Fibroblast of pulmonary artery (primary cell): ENCODE measurements around the gene MFNG.

ENCODE experiments used
- DNase-seq: peaks from one replicate; pipeline ENCODE4 v3.0.0-alpha.2; 2010; ENCODE audit warnings: low read depth
- H3K4me3 ChIP-seq: replicated peaks from 2 replicates; pipeline ENCODE4 v1.5.1; 2011; ENCODE audit warnings: low read depth, mild to moderate bottlenecking, control low read depth, low read length, moderate library complexity
- CTCF ChIP-seq: IDR thresholded peaks from 2 replicates; pipeline ENCODE4 v1.5.1; 2011; ENCODE audit warnings: mild to moderate bottlenecking, control low read depth, low read length, inconsistent platforms; ENCODE audit errors: missing control alignments

The MFNG gene

GRCh38 chr22:37481347-37481907 lies 4.8 kb downstream of the MFNG start:
- no peak for DNase-seq
- TF ChIP-seq CTCF = no peak
- no peak overlapping the region for H3K4me3 ChIP-seq

GRCh38 chr22:37480387-37481346 lies 5.5 kb downstream of the MFNG start:
- no peak for TF ChIP-seq CTCF
- DNase-seq = no peak

GRCh38 chr22:37479196-37479595 lies 7.0 kb downstream of the MFNG start:
- TF ChIP-seq CTCF = no peak
- no peak for DNase-seq
- H3K4me3 ChIP-seq = no peak overlapping the region

More at GRCh38 chr22:37480387-37481346, 5.5 kb downstream of the MFNG start:
- H3K4me3 ChIP-seq = no peak overlapping the region

- no peak for TF ChIP-seq CTCF
- DNase-seq = no peak
- no peak overlapping the region for H3K4me3 ChIP-seq
Observed at GRCh38 chr22:37476389-37477329, 9.5 kb downstream of the MFNG start.

GRCh38 chr22:37474447-37475090 lies 11.6 kb downstream of the MFNG start:
- DNase-seq = no peak
- no peak overlapping the region for H3K4me3 ChIP-seq
- TF ChIP-seq CTCF = no peak

- DNase-seq = no peak
- TF ChIP-seq CTCF = no peak
- H3K4me3 ChIP-seq = no peak overlapping the region
Observed at GRCh38 chr22:37473437-37473946, 12.7 kb downstream of the MFNG start.
